Neuronal stem cell (in vitro differentiated cells): ENCODE data around the gene PPM1L.

Experiments
- DNase-seq: peaks from one replicate; pipeline ENCODE4 v3.0.0-alpha.2; 2013; ENCODE audit warnings: low spot score
- H2AFZ ChIP-seq: one replicate; pipeline ENCODE4 v1.6.1; 2013; ENCODE audit warnings: mild to moderate bottlenecking, low read length, inconsistent platforms
- H2AK5ac ChIP-seq: 2 replicates; pipeline ENCODE4 v1.6.1; 2013; ENCODE audit warnings: low read depth, mild to moderate bottlenecking, inconsistent platforms, low read length, moderate library complexity, mixed read lengths
- H2BK120ac ChIP-seq: 2 replicates; pipeline ENCODE4 v1.6.1; 2013; ENCODE audit warnings: low read depth, mild to moderate bottlenecking, inconsistent platforms, low read length, moderate library complexity, mixed read lengths
- H2BK12ac ChIP-seq: one replicate; pipeline ENCODE4 v1.6.1; 2013; ENCODE audit warnings: low read length, inconsistent platforms
- H2BK15ac ChIP-seq: 2 replicates; pipeline ENCODE4 v1.6.1; 2013; ENCODE audit warnings: mild to moderate bottlenecking, low read length, inconsistent platforms, mixed read lengths
- H2BK5ac ChIP-seq: one replicate; pipeline ENCODE4 v1.6.1; 2013; ENCODE audit warnings: inconsistent platforms, mild to moderate bottlenecking, low read length, moderate library complexity
- H3K14ac ChIP-seq: one replicate; pipeline ENCODE4 v1.6.1; 2013; ENCODE audit warnings: low read length, inconsistent platforms
- H3K18ac ChIP-seq: 2 replicates; pipeline ENCODE4 v1.6.1; 2013; ENCODE audit warnings: low read length, inconsistent platforms
- H3K23ac ChIP-seq: 2 replicates; pipeline ENCODE4 v1.6.1; 2013; ENCODE audit warnings: low read depth, mild to moderate bottlenecking, mixed read lengths, low read length, inconsistent platforms; ENCODE audit not compliant: poor library complexity
- H3K27ac ChIP-seq: replicated peaks from 3 replicates; pipeline ENCODE4 v1.5.1; 2013; ENCODE audit warnings: low read length, inconsistent platforms
- H3K27me3 ChIP-seq, 3 experiments: 2 replicates each; pipeline ENCODE4 v1.6.1; 2013; ENCODE audit warnings: low read length in 3 of 3, mild to moderate bottlenecking in 2 of 3, inconsistent platforms in 1 of 3, low read depth in 1 of 3, mixed read lengths in 1 of 3, moderate library complexity in 1 of 3; ENCODE audit not compliant: control insufficient read depth in 3 of 3, insufficient read depth in 3 of 3
- H3K36me3 ChIP-seq, 2 donors: replicated peaks in 1 of 2; 2 replicates each; pipeline ENCODE4 v1.6.1; 2013; ENCODE audit warnings: low read length in 2 of 2; ENCODE audit not compliant: control insufficient read depth in 2 of 2, insufficient read depth in 2 of 2
- H3K4ac ChIP-seq: 2 replicates; pipeline ENCODE4 v1.6.1; 2013; ENCODE audit warnings: inconsistent platforms, mild to moderate bottlenecking, low read length, moderate library complexity
- H3K4me1 ChIP-seq, 2 donors: 1 replicate in 1 of 2; 2 replicates in 1 of 2; pipeline ENCODE4 v1.6.1; 2013; ENCODE audit warnings: low read length in 2 of 2, low read depth in 1 of 2; ENCODE audit not compliant: control insufficient read depth in 2 of 2, insufficient read depth in 1 of 2
- H3K4me2 ChIP-seq: one replicate; pipeline ENCODE4 v1.6.1; 2013; ENCODE audit warnings: mild to moderate bottlenecking, low read length, inconsistent platforms; ENCODE audit not compliant: insufficient read depth, poor library complexity, severe bottlenecking
- H3K4me3 ChIP-seq, 2 donors: 2 replicates each; pipeline ENCODE4 v1.5.1; 2013; ENCODE audit warnings: low read length in 2 of 2, mild to moderate bottlenecking in 2 of 2, inconsistent platforms in 1 of 2, moderate library complexity in 1 of 2
- H3K79me1 ChIP-seq: one replicate; pipeline ENCODE4 v1.6.1; 2013; ENCODE audit warnings: low read depth, mild to moderate bottlenecking, inconsistent platforms, low read length, moderate library complexity
- H3K9ac ChIP-seq: one replicate; pipeline ENCODE4 v1.6.1; 2013; ENCODE audit warnings: mild to moderate bottlenecking, low read depth, low read length, inconsistent platforms; ENCODE audit not compliant: poor library complexity
- H3K9me3 ChIP-seq, 2 donors: replicated peaks in 1 of 2; 2 replicates each; pipeline versions ENCODE3 to v1.6.1; 2013; ENCODE audit warnings: low read length in 2 of 2, mild to moderate bottlenecking in 2 of 2, inconsistent platforms in 1 of 2, low read depth in 1 of 2, mixed read lengths in 1 of 2, moderate library complexity in 1 of 2; ENCODE audit not compliant: control insufficient read depth in 2 of 2, insufficient read depth in 1 of 2
- H4K8ac ChIP-seq: one replicate; pipeline ENCODE4 v1.6.1; 2013; ENCODE audit warnings: low read depth, mild to moderate bottlenecking, inconsistent platforms, low read length, moderate library complexity
- H4K91ac ChIP-seq: one replicate; pipeline ENCODE4 v1.6.1; 2013; ENCODE audit warnings: low read length, low read depth, mild to moderate bottlenecking, inconsistent platforms; ENCODE audit not compliant: poor library complexity
- WGBS, 2 donors: extraction: QIAGEN DNeasy Blood & Tissue Kit; methylation state at CpG; one replicate each; pipeline ENCODE4 v1.1.7; 2013; ENCODE audit warnings: missing lambda C conversion rate in 2 of 2, mixed read lengths in 1 of 2; ENCODE audit not compliant: insufficient read length in 2 of 2, insufficient replicate concordance in 1 of 2; ENCODE audit errors: extremely low coverage in 2 of 2; 5-methylcytosine and 5-hydroxymethylcytosine counted together

Gene PPM1L

DNA sequence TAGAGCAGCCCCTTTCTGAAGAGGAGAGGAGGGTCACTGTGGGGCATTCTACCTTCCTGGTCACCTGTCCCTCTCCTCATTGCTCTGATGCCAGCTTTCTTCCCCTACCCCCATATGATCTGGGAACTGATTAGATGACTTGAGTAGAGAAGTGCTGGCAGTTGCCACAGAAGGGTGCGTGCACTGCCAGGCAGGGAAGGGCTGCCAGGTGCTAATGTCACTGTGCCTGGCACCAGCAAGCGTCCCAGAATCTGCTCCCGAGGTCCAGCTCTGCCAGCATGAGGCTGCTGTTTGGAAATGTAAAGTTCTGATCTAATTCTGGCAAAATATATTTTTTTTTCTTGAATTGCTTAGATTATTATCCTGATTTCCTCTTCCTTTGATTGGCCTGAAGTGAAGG, 52.8 kb downstream of the PPM1L start:
- Histone ChIP-seq H3K4ac (no peak overlapping the region), H2BK12ac (no peak overlapping the region), H3K4me1 (peaks cover 5 to 7% of the 10 kb centered on the region in 2 donors), H4K8ac (no peak overlapping the region), H3K4me3 (no peak overlapping the region), H4K91ac (no peak overlapping the region), H2BK5ac (no peak overlapping the region), H2BK120ac (no peak overlapping the region), H3K4me2 (no peak overlapping the region), H3K9me3 (no peaks in the 10 kb centered on the region), H3K36me3 (no peaks in the 10 kb centered on the region), H3K14ac (no peak overlapping the region), H2AFZ (no peak overlapping the region), H3K23ac (no peak overlapping the region), H3K27ac (no peak overlapping the region), H3K27me3 (no peaks in the 10 kb centered on the region), H3K18ac (no peak overlapping the region), H3K79me1 (no peaks in the 10 kb centered on the region), H2BK15ac (no peak overlapping the region), H2AK5ac (no peak overlapping the region), H3K9ac (no peak overlapping the region)
- no CpG with 5 or more reads among the region's 3 CpGs for WGBS, 2 donors
- DNase-seq: no peak

DNA sequence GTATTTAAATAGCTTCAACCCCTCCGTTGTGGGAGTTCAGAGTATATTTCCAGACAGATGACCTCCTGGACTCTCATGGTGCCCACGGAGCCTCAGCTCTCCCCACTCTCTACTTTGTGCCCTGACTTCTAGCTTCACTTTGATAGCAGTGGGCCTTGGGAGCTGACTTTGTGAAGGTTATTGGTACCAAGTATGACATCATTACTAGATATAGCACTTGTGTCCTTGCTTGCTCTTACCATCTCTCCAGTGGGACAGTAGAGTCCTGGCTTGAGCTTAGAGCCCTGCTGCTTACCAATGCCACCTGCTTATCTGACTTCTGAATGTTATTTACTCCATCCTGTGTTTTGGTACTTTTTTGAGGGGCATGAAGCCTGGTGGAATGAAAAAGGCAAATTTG, 53.4 kb downstream of the PPM1L start:
- WGBS, 2 donors: no CpG with 5 or more reads among the region's 2 CpGs
- Histone ChIP-seq H2BK15ac (no peak overlapping the region), H2AK5ac (no peak overlapping the region), H2BK12ac (no peak overlapping the region), H3K4me3 (no peak overlapping the region), H3K23ac (no peak overlapping the region), H3K27me3 (no peaks in the 10 kb centered on the region), H3K4ac (no peak overlapping the region), H4K8ac (no peak overlapping the region), H2BK5ac (no peak overlapping the region), H3K9me3 (no peaks in the 10 kb centered on the region), H3K79me1 (no peaks in the 10 kb centered on the region), H3K4me2 (no peak overlapping the region), H2AFZ (no peak overlapping the region), H2BK120ac (no peak overlapping the region), H3K36me3 (no peaks in the 10 kb centered on the region), H4K91ac (no peak overlapping the region), H3K18ac (no peak overlapping the region), H3K4me1 (peaks cover 5 to 7% of the 10 kb centered on the region in 2 donors), H3K14ac (no peak overlapping the region), H3K27ac (no peak overlapping the region), H3K9ac (no peak overlapping the region)
- no peak for DNase-seq

- Histone ChIP-seq H3K4me2 (no peak overlapping the region), H3K4me1 (peaks cover 5 to 7% of the 10 kb centered on the region in 2 donors), H3K4me3 (no peak overlapping the region), H2BK12ac (no peak overlapping the region), H3K27ac (no peak overlapping the region), H2BK120ac (no peak overlapping the region), H3K4ac (no peak overlapping the region), H2AFZ (no peak overlapping the region), H2BK5ac (no peak overlapping the region), H2AK5ac (no peak overlapping the region), H3K9me3 (no peaks in the 10 kb centered on the region), H3K14ac (no peak overlapping the region), H3K36me3 (no peaks in the 10 kb centered on the region), H3K27me3 (no peaks in the 10 kb centered on the region), H4K8ac (no peak overlapping the region), H3K18ac (no peak overlapping the region), H3K79me1 (no peaks in the 10 kb centered on the region), H3K23ac (no peak overlapping the region), H2BK15ac (no peak overlapping the region), H3K9ac (no peak overlapping the region), H4K91ac (no peak overlapping the region)
- DNase-seq: no peak
- no CpG with 5 or more reads among the region's 4 CpGs for WGBS, 2 donors
These were observed 54.6 kb downstream of the PPM1L start for GRCh38 chr3:160810362-160811236.

- H3K27me3 ChIP-seq: no peaks in the 10 kb centered on the region
- no peak overlapping the region for H3K4me2 ChIP-seq
- H3K18ac ChIP-seq: no peak overlapping the region
- no peak overlapping the region for H4K91ac ChIP-seq
- H2BK12ac ChIP-seq: no peak overlapping the region
- no peak overlapping the region for H4K8ac ChIP-seq
- no peak for DNase-seq
- no peak overlapping the region for H3K23ac ChIP-seq
- H2AK5ac ChIP-seq: no peak overlapping the region
- H3K36me3 ChIP-seq: no peaks in the 10 kb centered on the region
- no peaks in the 10 kb centered on the region for H3K79me1 ChIP-seq
- no peak overlapping the region for H3K9ac ChIP-seq
- H3K14ac ChIP-seq: no peak overlapping the region
- no peak overlapping the region for H2BK5ac ChIP-seq
- no peak overlapping the region for H2BK15ac ChIP-seq
- H3K4ac ChIP-seq: no peak overlapping the region
- no peaks in the 10 kb centered on the region for H3K9me3 ChIP-seq
- no CpG with 5 or more reads among the region's 1 CpG for WGBS, 2 donors
- H2AFZ ChIP-seq: no peak overlapping the region
- H3K27ac ChIP-seq: no peak overlapping the region
- no peak overlapping the region for H2BK120ac ChIP-seq
- H3K4me3 ChIP-seq: no peak overlapping the region
- peaks cover 5 to 7% of the 10 kb centered on the region in 2 donors for H3K4me1 ChIP-seq
These were observed 55.2 kb downstream of the PPM1L start for GRCh38 chr3:160811237-160811548.
